ENCODE results near the gene CTSF.
"Not testable (repeated sequence)": the region's sequence is repeated elsewhere in the genome, so short reads cannot be mapped to it uniquely, and the experiment has no call there.

The CTSF gene

GRCh38 chr11:66592457-66593302, 24.3 kb upstream of the CTSF start, which contains the start of the genes CCDC87 and CCS:
Gene CCDC87, minus strand, starts transcription at chr11:66593063. Its CDS starts 48 bp downstream, at chr11:66593015.
Gene CCS, plus strand, starts transcription at chr11:66593185. Its CDS starts 77 bp downstream, at chr11:66593262.
- no peak within 1 kb of the TSS for H3K27ac ChIP-seq (ENCODE audit: low read depth, low read length)

GRCh38 chr11:66591175-66591574, 22.8 kb upstream of the CTSF start:
- Histone ChIP-seq H3K79me2 (ENCODE audit: insufficient read depth, low read length) (no peaks in the 10 kb centered on the region), H3K36me3 (ENCODE audit: low read length) (no peaks in the 10 kb centered on the region), H3K4me2 (ENCODE audit: low read depth, low read length, poor library complexity, severe bottlenecking) (no peak overlapping the region), H3F3A (ENCODE audit: insufficient read depth) (no peaks in the 10 kb centered on the region), H3K27ac (ENCODE audit: low read depth, low read length) (no peak overlapping the region), H3K9me2 (replicated peaks; ENCODE audit: insufficient read depth, low read length) (no peaks in the 10 kb centered on the region), H3K27me3 (ENCODE audit: low read length) (no peaks in the 10 kb centered on the region), H3K9me3 (ENCODE audit: insufficient read depth, low read length) (no peaks in the 10 kb centered on the region), H3K9ac (ENCODE audit: low read length) (no peak overlapping the region), H4K20me1 (ENCODE audit: low read depth, low read length) (no peaks in the 10 kb centered on the region), H3K4me3 (ENCODE audit: insufficient read depth, low read length, poor library complexity, severe bottlenecking) (no peak overlapping the region), H2AFZ (ENCODE audit: low read depth, low read length, severe bottlenecking) (no peak overlapping the region)
- TF ChIP-seq EZH2phosphoT487 (conservative IDR thresholded peaks at IDR 0.05; ENCODE audit: low read length) (no peak), CTCF (IDR thresholded peaks at IDR 0.05; ENCODE audit: insufficient read depth, low read length, poor library complexity, severe bottlenecking) (no peak)

More at GRCh38 chr11:66592457-66593302, 24.3 kb upstream of the CTSF start, which contains the start of the genes CCDC87 and CCS:
- Histone ChIP-seq H3K9ac (ENCODE audit: low read length) (peak within 1 kb of the TSS; percentile 78), H3K4me2 (ENCODE audit: low read depth, low read length, poor library complexity, severe bottlenecking) (peak within 1 kb of the TSS; percentile 82), H4K20me1 (ENCODE audit: low read depth, low read length) (no peaks in the 10 kb centered on the region), H3K27me3 (ENCODE audit: low read length) (no peaks in the 10 kb centered on the region), H2AFZ (ENCODE audit: low read depth, low read length, severe bottlenecking) (peak within 1 kb of the TSS; percentile 79), H3K79me2 (ENCODE audit: insufficient read depth, low read length) (no peaks in the 10 kb centered on the region), H3K4me3 (ENCODE audit: insufficient read depth, low read length, poor library complexity, severe bottlenecking) (peak within 1 kb of the TSS; percentile 71), H3F3A (ENCODE audit: insufficient read depth) (no peaks in the 10 kb centered on the region), H3K9me2 (replicated peaks; ENCODE audit: insufficient read depth, low read length) (no peaks in the 10 kb centered on the region), H3K9me3 (ENCODE audit: insufficient read depth, low read length) (no peaks in the 10 kb centered on the region), H3K36me3 (ENCODE audit: low read length) (no peaks in the 10 kb centered on the region)
- TF ChIP-seq CTCF (IDR thresholded peaks at IDR 0.05; ENCODE audit: insufficient read depth, low read length, poor library complexity, severe bottlenecking), result peak; percentile 34
- TF ChIP-seq EZH2phosphoT487 (conservative IDR thresholded peaks at IDR 0.05; ENCODE audit: low read length), result no peak

DNA sequence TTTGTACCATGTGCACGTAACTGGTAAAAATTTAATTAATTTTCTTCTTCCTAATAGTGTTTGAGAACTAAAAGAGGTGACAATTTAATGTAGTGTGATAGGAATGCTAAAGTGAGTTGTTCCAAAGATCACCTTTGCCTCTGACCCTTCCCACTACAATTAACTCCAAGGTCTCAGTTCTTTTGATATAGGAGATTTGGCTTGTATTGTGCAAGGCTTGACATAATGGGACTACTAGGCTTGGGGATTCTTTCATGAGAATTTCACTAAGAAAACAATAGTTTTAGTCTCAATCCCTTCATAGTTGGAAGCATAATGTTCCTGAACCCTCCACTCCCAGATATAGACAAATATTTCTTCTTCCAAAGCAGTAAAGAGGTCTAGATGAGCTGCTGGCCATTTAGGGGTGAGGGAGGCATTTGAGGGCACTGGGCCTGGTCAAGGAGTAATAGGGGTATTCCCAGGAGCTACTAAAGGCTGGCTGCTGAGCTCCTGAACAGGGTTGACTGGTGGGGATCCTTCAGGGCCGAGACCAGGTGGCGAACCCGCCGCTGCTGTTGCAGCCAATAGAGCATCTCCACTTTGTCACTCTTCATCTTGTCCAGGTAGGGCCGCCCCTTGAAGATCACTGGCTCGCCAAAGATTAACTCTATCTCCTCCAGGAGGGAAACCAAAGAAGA, 21.7 kb upstream of the CTSF start:
- no peak overlapping the region for H3K27ac ChIP-seq (ENCODE audit: low read depth, low read length)

GRCh38 chr11:66589315-66589714, 20.9 kb upstream of the CTSF start:
- not testable (repeated sequence) for H3K9me3 ChIP-seq (ENCODE audit: insufficient read depth, low read length); H3K36me3 ChIP-seq (ENCODE audit: low read length); H3K4me2 ChIP-seq (ENCODE audit: low read depth, low read length, poor library complexity, severe bottlenecking); H4K20me1 ChIP-seq (ENCODE audit: low read depth, low read length); H3K9ac ChIP-seq (ENCODE audit: low read length); H3K9me2 ChIP-seq (replicated peaks; ENCODE audit: insufficient read depth, low read length); H3K27ac ChIP-seq (ENCODE audit: low read depth, low read length); H3F3A ChIP-seq (ENCODE audit: insufficient read depth); H3K27me3 ChIP-seq (ENCODE audit: low read length); H3K79me2 ChIP-seq (ENCODE audit: insufficient read depth, low read length); H2AFZ ChIP-seq (ENCODE audit: low read depth, low read length, severe bottlenecking); H3K4me3 ChIP-seq (ENCODE audit: insufficient read depth, low read length, poor library complexity, severe bottlenecking)

More for the DNA sequence above, 21.7 kb upstream of the CTSF start:
- no peaks in the 10 kb centered on the region for H3K79me2 ChIP-seq (ENCODE audit: insufficient read depth, low read length)
- no peaks in the 10 kb centered on the region for H3K36me3 ChIP-seq (ENCODE audit: low read length)
- H3F3A ChIP-seq (ENCODE audit: insufficient read depth), result no peaks in the 10 kb centered on the region
- no peak overlapping the region for H3K4me3 ChIP-seq (ENCODE audit: insufficient read depth, low read length, poor library complexity, severe bottlenecking)
- H3K9me3 ChIP-seq (ENCODE audit: insufficient read depth, low read length), result no peaks in the 10 kb centered on the region
- TF ChIP-seq CTCF (IDR thresholded peaks at IDR 0.05; ENCODE audit: insufficient read depth, low read length, poor library complexity, severe bottlenecking), result no peak
- no peak for TF ChIP-seq EZH2phosphoT487 (conservative IDR thresholded peaks at IDR 0.05; ENCODE audit: low read length)
- H3K9ac ChIP-seq (ENCODE audit: low read length), result no peak overlapping the region
- no peaks in the 10 kb centered on the region for H3K9me2 ChIP-seq (replicated peaks; ENCODE audit: insufficient read depth, low read length)
- H3K27me3 ChIP-seq (ENCODE audit: low read length), result no peaks in the 10 kb centered on the region
- H3K4me2 ChIP-seq (ENCODE audit: low read depth, low read length, poor library complexity, severe bottlenecking), result no peak overlapping the region
- no peak overlapping the region for H2AFZ ChIP-seq (ENCODE audit: low read depth, low read length, severe bottlenecking)
- no peaks in the 10 kb centered on the region for H4K20me1 ChIP-seq (ENCODE audit: low read depth, low read length)
